A673 (cell line): Measurements from ENCODE around the gene DUS2. TPM values are rescaled to one million over a fixed set of nuclear protein-coding genes. Genes with fewer than 3 reads are reported as not detected.

Experiments used
- BruUV-seq: library from RNA; stranded (reverse); fragments of 400-500 nt; replicated peaks from 2 replicates; lab custom pipeline; 2021; lab: Mats Ljungman, UMichigan
- CTCF ChIA-PET: fragments of 300-600 bp; sonication (Branson Sonifier 250); formaldehyde crosslinking; loops from one replicate; lab custom pipeline; 2022; ENCODE audit warnings: antibody characterized with exemption; lab: Charles Lee
- POLR2A ChIA-PET: fragments of 300-600 bp; sonication (Branson Sonifier 250); formaldehyde crosslinking; loops from one replicate; lab custom pipeline; 2022; ENCODE audit warnings: antibody characterized with exemption; ENCODE audit not compliant: low non-redundant PET; lab: Charles Lee
- DNase-seq: peaks from one replicate; pipeline ENCODE4 v3.0.0-alpha.2; 2015; ENCODE audit warnings: low spot score
- H3K27ac ChIP-seq: fragments of 200-600 bp; sonication (generic); 2 replicates; pipeline ENCODE4 v1.5.1; 2016; ENCODE audit warnings: mixed run types, low read depth, mild to moderate bottlenecking, mixed read lengths, antibody characterized with exemption, low read length; ENCODE audit not compliant: poor library complexity, severe bottlenecking
- H3K27me3 ChIP-seq: fragments of 200-600 bp; sonication (generic); replicated peaks from 2 replicates; pipeline ENCODE4 v1.6.1; 2017; ENCODE audit warnings: mixed run types, low read depth, mild to moderate bottlenecking, mixed read lengths, antibody characterized with exemption, low read length; ENCODE audit not compliant: insufficient read depth, poor library complexity
- H3K36me3 ChIP-seq: fragments of 200-600 bp; sonication (generic); 2 replicates; pipeline ENCODE4 v1.6.1; 2016; ENCODE audit warnings: mixed run types, mild to moderate bottlenecking, mixed read lengths, antibody characterized with exemption, low read length; ENCODE audit not compliant: insufficient read depth, poor library complexity, severe bottlenecking
- H3K4me1 ChIP-seq: fragments of 200-600 bp; sonication (generic); 2 replicates; pipeline ENCODE4 v1.6.1; 2017; ENCODE audit warnings: mixed run types, mild to moderate bottlenecking, mixed read lengths, antibody characterized with exemption, low read length; ENCODE audit not compliant: insufficient read depth, poor library complexity, severe bottlenecking
- H3K4me3 ChIP-seq: fragments of 200-600 bp; sonication (generic); 2 replicates; pipeline ENCODE4 v1.5.1; 2016; ENCODE audit warnings: low read depth, mixed run types, mild to moderate bottlenecking, mixed read lengths, low read length; ENCODE audit not compliant: poor library complexity, severe bottlenecking
- H3K9me3 ChIP-seq: fragments of 200-600 bp; sonication (generic); 2 replicates; pipeline ENCODE4 v1.6.1; 2016; ENCODE audit warnings: mixed run types, low read depth, mild to moderate bottlenecking, mixed read lengths, antibody characterized with exemption, low read length; ENCODE audit not compliant: poor library complexity, severe bottlenecking
- CTCF ChIP-seq: fragments of 300-800, 200-600 bp; sonication (generic); conservative IDR thresholded peaks from 2 replicates; pipeline ENCODE4 v1.5.1; 2017; ENCODE audit warnings: low read depth, mild to moderate bottlenecking, antibody characterized with exemption, low read length, moderate library complexity, mixed read lengths
- EZH2 ChIP-seq: fragments of 200-600 bp; sonication (generic); IDR thresholded peaks from 2 replicates; pipeline ENCODE4 v1.6.1; 2017; ENCODE audit warnings: borderline replicate concordance, low read depth, mild to moderate bottlenecking, mixed read lengths, antibody characterized with exemption, low read length; ENCODE audit not compliant: poor library complexity, severe bottlenecking
- intact Hi-C: fragments of 100-400 bp; cut with micrococcal nuclease; formaldehyde crosslinking; loops from one replicate; pipeline ENCODE4 v1.10.0; 2022; ENCODE audit not compliant: unreplicated experiment
- total RNA-seq: library from RNA; stranded (reverse); gene quantifications from 2 replicates; pipeline ENCODE4 v1.2.3, GENCODE V29; 2021

DUS2 gene
- total RNA-seq, 1 experiment from 2014 or later: 19.7 TPM

- no peak overlapping the region for H3K4me3 ChIP-seq
- H3K27me3 ChIP-seq: no peaks in the 10 kb centered on the region
- H3K36me3 ChIP-seq: peaks cover 3% of the 10 kb centered on the region
- intact Hi-C loops: no loop called here
- no peaks in the 10 kb centered on the region for H3K9me3 ChIP-seq
- POLR2A ChIA-PET: no interaction called here
- no peak for DNase-seq
- peaks cover 1% of the 10 kb centered on the region for H3K4me1 ChIP-seq
- H3K27ac ChIP-seq: no peak overlapping the region
- BruUV-seq: no TSS peak
- CTCF ChIA-PET: no interaction called here
- TF ChIP-seq CTCF (no peak), EZH2 (no peak)
Measured at GRCh38 chr16:68062910-68063393, 39.9 kb downstream of the DUS2 start.

- no peak for TF ChIP-seq EZH2
- peak; percentile 87 for TF ChIP-seq CTCF
- no peak overlapping the region for H3K27ac ChIP-seq
- peak; percentile 76 for DNase-seq
- no peaks in the 10 kb centered on the region for H3K27me3 ChIP-seq
- no TSS peak for BruUV-seq
- H3K36me3 ChIP-seq: peaks cover under 1% of the 10 kb centered on the region
- H3K4me1 ChIP-seq: peaks cover 5% of the 10 kb centered on the region
- CTCF ChIA-PET: interaction anchor here (0.6 kb wide), 2 partner anchors 20 to 144 kb away, joined by 9 to 13 read pairs; no protein-coding TSS in a partner anchor
- POLR2A ChIA-PET: no interaction called here
- intact Hi-C loops: no loop called here
- H3K9me3 ChIP-seq: no peaks in the 10 kb centered on the region
- no peak overlapping the region for H3K4me3 ChIP-seq
Measured at GRCh38 chr16:68064791-68065365, 41.8 kb downstream of the DUS2 start.

GRCh38 chr16:68065716-68066305, 42.7 kb downstream of the DUS2 start:
- POLR2A ChIA-PET: no interaction called here
- Histone ChIP-seq H3K4me3 (no peak overlapping the region), H3K27me3 (no peaks in the 10 kb centered on the region), H3K9me3 (no peaks in the 10 kb centered on the region), H3K4me1 (peaks cover 5% of the 10 kb centered on the region), H3K36me3 (no peaks in the 10 kb centered on the region), H3K27ac (no peak overlapping the region)
- DNase-seq: no peak
- intact Hi-C loops: no loop called here
- CTCF ChIA-PET: interaction anchor here (0.6 kb wide), 1 partner anchor 145 kb away, joined by 9 read pairs; no protein-coding TSS in a partner anchor
- no TSS peak for BruUV-seq
- TF ChIP-seq EZH2 (no peak), CTCF (no peak)
